ENCODE measurements around the gene CHURC1. TPM values are rescaled to one million over a fixed set of nuclear protein-coding genes. Genes with fewer than 3 reads are reported as not detected.

The CHURC1 gene
- total RNA-seq, 1 donor from 2014 or later = 92.7 TPM

DNA sequence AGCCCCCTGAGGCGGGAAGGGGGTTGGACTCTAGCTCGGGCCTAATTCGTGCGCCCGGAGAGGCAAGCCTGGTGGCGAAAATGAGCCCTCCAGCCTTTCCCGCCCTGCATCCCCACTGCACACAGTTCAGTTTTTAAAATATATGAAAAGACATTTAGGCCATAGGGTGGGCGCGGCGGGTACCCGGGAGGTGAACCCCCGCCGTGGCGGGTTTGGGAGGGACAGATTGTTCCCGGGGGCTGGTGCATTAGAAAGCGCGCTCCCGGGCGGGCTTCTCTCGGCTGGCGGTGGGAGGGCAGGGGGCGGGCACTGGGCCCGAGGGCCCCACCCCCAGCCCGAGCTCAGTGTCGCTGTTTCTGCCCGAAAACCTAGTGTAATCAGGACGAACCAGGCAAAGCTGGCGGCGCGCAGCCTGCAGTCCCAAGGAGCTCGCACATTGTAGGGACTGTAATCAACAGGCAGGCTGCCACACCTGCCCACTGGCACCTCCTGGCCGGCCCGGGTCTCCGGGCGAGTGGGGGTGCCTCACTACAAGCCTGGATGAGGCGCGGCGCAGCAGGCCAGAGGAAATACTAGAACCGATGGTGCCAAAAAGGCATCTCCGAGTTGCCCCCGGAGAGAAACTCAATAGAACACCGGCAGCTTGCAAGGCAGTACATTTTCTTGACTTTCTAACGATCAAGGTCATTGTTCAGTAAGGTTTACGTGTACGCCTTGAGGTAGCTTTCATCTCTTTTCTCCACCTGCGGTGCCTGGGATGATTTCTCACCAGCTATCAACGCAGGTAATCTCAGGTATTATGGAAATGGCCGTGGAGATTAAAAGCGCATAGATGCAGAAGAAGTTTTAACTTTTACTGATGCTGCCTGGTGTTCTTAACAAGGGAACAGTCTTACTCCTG is 33.8 kb upstream of the CHURC1 start:
- TF ChIP-seq, protein P1, sequence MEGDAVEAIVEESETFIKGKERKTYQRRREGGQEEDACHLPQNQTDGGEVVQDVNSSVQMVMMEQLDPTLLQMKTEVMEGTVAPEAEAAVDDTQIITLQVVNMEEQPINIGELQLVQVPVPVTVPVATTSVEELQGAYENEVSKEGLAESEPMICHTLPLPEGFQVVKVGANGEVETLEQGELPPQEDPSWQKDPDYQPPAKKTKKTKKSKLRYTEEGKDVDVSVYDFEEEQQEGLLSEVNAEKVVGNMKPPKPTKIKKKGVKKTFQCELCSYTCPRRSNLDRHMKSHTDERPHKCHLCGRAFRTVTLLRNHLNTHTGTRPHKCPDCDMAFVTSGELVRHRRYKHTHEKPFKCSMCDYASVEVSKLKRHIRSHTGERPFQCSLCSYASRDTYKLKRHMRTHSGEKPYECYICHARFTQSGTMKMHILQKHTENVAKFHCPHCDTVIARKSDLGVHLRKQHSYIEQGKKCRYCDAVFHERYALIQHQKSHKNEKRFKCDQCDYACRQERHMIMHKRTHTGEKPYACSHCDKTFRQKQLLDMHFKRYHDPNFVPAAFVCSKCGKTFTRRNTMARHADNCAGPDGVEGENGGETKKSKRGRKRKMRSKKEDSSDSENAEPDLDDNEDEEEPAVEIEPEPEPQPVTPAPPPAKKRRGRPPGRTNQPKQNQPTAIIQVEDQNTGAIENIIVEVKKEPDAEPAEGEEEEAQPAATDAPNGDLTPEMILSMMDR (conservative IDR thresholded peaks at IDR 0.05; ENCODE audit: low read depth, low read length) = no peak
- DNase-seq (ENCODE audit: low read depth) = no peak
- peak overlapping the region; percentile 45 for H3K4me3 ChIP-seq (ENCODE audit: low read depth, low read length)

DNA sequence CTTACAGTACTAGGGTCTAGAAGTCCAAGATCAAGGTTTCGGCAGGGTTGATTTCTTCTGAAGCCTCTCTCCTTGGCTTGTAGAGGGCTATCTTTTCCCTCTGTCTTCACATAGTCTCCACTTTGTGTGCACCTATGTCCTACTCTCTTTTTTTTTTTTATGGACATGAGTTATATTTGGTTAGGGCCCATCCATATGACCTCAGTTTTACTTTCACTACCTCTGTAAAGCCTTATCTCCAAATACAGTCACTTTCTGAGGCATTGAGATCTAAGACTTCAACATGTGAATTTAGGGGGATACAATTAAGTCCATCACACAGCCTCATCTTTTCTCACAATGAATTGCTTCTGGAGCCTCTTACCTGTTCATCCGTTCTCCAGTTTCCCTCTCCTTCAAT is 28.7 kb upstream of the CHURC1 start:
- no peak overlapping the region for H3K4me3 ChIP-seq (ENCODE audit: low read depth, low read length)
- DNase-seq (ENCODE audit: low read depth) = no peak
- TF ChIP-seq, protein P1 (conservative IDR thresholded peaks at IDR 0.05; ENCODE audit: low read depth, low read length) = no peak

DNA sequence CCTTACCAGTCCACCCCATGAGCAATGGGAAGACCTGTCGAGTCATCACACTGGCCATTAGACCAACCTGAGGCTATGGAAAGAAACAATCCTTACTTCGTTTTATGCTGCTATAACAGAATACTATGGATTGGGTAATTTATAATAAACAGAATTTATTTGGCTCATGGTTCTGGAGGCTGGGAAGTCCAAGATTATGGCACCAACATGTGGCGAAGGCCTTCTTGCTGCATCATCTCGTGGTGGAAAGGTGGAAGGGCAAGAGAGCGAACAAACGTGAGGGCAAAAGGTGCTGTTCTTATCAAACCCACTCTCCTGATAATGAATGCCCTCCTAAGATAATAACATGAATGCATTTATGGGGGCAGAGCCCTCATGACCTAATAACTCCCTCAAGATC is 24.9 kb upstream of the CHURC1 start:
- H3K4me3 ChIP-seq (ENCODE audit: low read depth, low read length) = no peak overlapping the region
- TF ChIP-seq, protein P1 (conservative IDR thresholded peaks at IDR 0.05; ENCODE audit: low read depth, low read length) = no peak
- no peak for DNase-seq (ENCODE audit: low read depth)

- H3K4me3 ChIP-seq (ENCODE audit: low read depth, low read length) = no peak overlapping the region
- TF ChIP-seq, protein P1 (conservative IDR thresholded peaks at IDR 0.05; ENCODE audit: low read depth, low read length) = no peak
- DNase-seq (ENCODE audit: low read depth) = no peak
These were observed 22.9 kb upstream of the CHURC1 start for GRCh38 chr14:64891173-64891838.

- H3K4me3 ChIP-seq (ENCODE audit: low read depth, low read length) = no peak overlapping the region
- peak; percentile 20 for DNase-seq (ENCODE audit: low read depth)
- TF ChIP-seq, protein P1 (conservative IDR thresholded peaks at IDR 0.05; ENCODE audit: low read depth, low read length) = peak; percentile 66
These were observed 22.3 kb upstream of the CHURC1 start for GRCh38 chr14:64891839-64892375.

GRCh38 chr14:64899958-64900357 is 14.3 kb upstream of the CHURC1 start:
- no peak overlapping the region for H3K4me3 ChIP-seq (ENCODE audit: low read depth, low read length)
- DNase-seq (ENCODE audit: low read depth) = no peak
- TF ChIP-seq, protein P1 (conservative IDR thresholded peaks at IDR 0.05; ENCODE audit: low read depth, low read length) = no peak

Measured in epithelial cell of proximal tubule (primary cell).